H1 (cell line): ENCODE measurements around the gene SLC43A3.

Experiments used
- CBX5 ChIP-seq: fragments of 300-800, 300-1000 bp; sonication (generic); IDR thresholded peaks from 2 replicates; pipeline ENCODE4 v1.7.1; 2016; ENCODE audit warnings: antibody characterized with exemption, low read length, low read depth
- CEBPB ChIP-seq: IDR thresholded peaks from 2 replicates; pipeline ENCODE4 v1.6.1; 2012; ENCODE audit warnings: low read depth, low read length
- CREB1 ChIP-seq: IDR thresholded peaks from 2 replicates; pipeline ENCODE4 v1.6.1; 2012; ENCODE audit warnings: inconsistent platforms
- CTCF ChIP-seq, 3 experiments: IDR thresholded peaks; 1 replicate in 2 of 3; 2 replicates in 1 of 3; pipeline versions ENCODE4 v1.5.1 to v1.6.1; 2011; ENCODE audit warnings: low read length in 3 of 3, mild to moderate bottlenecking in 3 of 3, inconsistent platforms in 2 of 3, low read depth in 1 of 3, moderate library complexity in 1 of 3; ENCODE audit not compliant: insufficient read depth in 1 of 3; ENCODE audit errors: control extremely low read depth in 1 of 3
- EZH2 ChIP-seq: fragments of 200-600 bp; sonication (generic); IDR thresholded peaks from 2 replicates; pipeline ENCODE4 v1.7.1; 2012; ENCODE audit warnings: low read depth, mild to moderate bottlenecking, moderate library complexity, low read length, inconsistent platforms; ENCODE audit not compliant: severe bottlenecking
- POLR2A ChIP-seq, 2 experiments: IDR thresholded peaks; 1 replicate in 1 of 2; 2 replicates in 1 of 2; pipeline ENCODE4 v1.6.1; 2011; ENCODE audit warnings: low read depth in 2 of 2, low read length in 2 of 2, mild to moderate bottlenecking in 2 of 2; ENCODE audit errors: control extremely low read depth in 1 of 2
- POLR2AphosphoS5 ChIP-seq: IDR thresholded peaks from 2 replicates; pipeline ENCODE4 v1.6.1; 2011; ENCODE audit warnings: low read depth, low read length
- RFX5 ChIP-seq: IDR thresholded peaks from 2 replicates; pipeline ENCODE4 v1.6.1; 2011; ENCODE audit warnings: low read depth, low read length, improper control_type of control experiment, borderline replicate concordance
- USF2 ChIP-seq: IDR thresholded peaks from 2 replicates; pipeline ENCODE4 v1.6.1; 2011; ENCODE audit warnings: low read length, improper control_type of control experiment
- YY1 ChIP-seq: IDR thresholded peaks from 2 replicates; pipeline ENCODE4 v1.6.1; 2011; ENCODE audit warnings: low read depth, mild to moderate bottlenecking, low read length

GRCh38 chr11:57466680-57467079 lies 39.8 kb upstream of the SLC43A3 start:
- TF ChIP-seq CTCF (IDR thresholded peaks at IDR 0.05; ENCODE audit: control extremely low read depth in 1 of 3, insufficient read depth in 1 of 3, low read depth in 1 of 3, low read length in 3 of 3) (no peak), CREB1 (no peak), USF2 (no peak), POLR2AphosphoS5 (no peak), YY1 (no peak), EZH2 (no peak), CBX5 (no peak), RFX5 (no peak), CEBPB (no peak), POLR2A (IDR thresholded peaks at IDR 0.05; ENCODE audit: control extremely low read depth in 1 of 2, low read depth in 2 of 2, low read length in 2 of 2) (no peak)
